Measurements from ENCODE around the gene CENPW. TPM values are rescaled to one million over a fixed set of nuclear protein-coding genes. Genes with fewer than 3 reads are reported as not detected.

Gene CENPW
- polyA plus RNA-seq, 1 donor (not counting 4 experiments of a cell fraction or from before 2014, with no cell fraction given) = 20.9 TPM

DNA sequence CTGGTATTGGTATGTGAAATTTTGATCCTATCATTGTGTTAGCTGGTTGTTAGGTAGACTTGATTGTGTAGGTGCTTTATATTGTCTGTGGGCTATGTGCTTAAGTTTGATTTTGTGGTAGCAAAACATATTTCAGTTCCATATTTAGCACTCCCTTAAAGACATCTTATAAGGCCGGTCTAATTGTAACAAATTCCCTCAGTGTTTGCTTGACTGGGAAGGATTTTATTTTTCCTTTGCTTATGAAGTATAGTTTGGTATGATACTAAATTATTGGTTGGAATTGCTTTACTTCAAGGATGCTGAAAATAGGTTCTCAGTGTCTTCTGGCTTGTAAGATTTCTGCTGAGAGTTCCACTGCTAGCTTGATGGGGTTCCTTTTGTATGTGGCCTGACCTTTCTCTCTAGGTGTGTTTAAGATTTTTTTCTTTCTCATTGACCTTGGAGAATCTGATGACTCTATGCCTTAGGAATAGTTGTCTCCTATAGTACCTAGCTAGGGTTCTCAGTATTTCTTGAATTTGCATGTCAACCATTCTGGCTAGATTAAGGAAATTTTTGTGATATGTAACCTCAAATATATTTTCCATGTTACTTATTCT lies 20.1 kb downstream of the CENPW start:
- no peak for TF ChIP-seq EZH2 (IDR thresholded peaks at IDR 0.05; ENCODE audit: low read length)
- TF ChIP-seq, protein P1, sequence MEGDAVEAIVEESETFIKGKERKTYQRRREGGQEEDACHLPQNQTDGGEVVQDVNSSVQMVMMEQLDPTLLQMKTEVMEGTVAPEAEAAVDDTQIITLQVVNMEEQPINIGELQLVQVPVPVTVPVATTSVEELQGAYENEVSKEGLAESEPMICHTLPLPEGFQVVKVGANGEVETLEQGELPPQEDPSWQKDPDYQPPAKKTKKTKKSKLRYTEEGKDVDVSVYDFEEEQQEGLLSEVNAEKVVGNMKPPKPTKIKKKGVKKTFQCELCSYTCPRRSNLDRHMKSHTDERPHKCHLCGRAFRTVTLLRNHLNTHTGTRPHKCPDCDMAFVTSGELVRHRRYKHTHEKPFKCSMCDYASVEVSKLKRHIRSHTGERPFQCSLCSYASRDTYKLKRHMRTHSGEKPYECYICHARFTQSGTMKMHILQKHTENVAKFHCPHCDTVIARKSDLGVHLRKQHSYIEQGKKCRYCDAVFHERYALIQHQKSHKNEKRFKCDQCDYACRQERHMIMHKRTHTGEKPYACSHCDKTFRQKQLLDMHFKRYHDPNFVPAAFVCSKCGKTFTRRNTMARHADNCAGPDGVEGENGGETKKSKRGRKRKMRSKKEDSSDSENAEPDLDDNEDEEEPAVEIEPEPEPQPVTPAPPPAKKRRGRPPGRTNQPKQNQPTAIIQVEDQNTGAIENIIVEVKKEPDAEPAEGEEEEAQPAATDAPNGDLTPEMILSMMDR (optimal IDR thresholded peaks at IDR 0.05 in 1 of 3, IDR thresholded peaks at IDR 0.05 in 1 of 3, conservative IDR thresholded peaks at IDR 0.05 in 1 of 3; ENCODE audit: extremely low read depth in 1 of 3, insufficient read depth in 2 of 3, low read length in 3 of 3) = no peak
- FAIRE-seq (peak; percentile 34), DNase-seq (ENCODE audit: low read depth, low spot score) (no peak)
- Histone ChIP-seq H4K20me1 (ENCODE audit: control insufficient read depth, extremely low read depth, insufficient read depth, low read length) (no peaks in the 10 kb centered on the region), H3K4me1 (ENCODE audit: control insufficient read depth, extremely low read depth, insufficient read depth, low read length) (no peaks in the 10 kb centered on the region), H2AFZ (ENCODE audit: control insufficient read depth, low read length) (no peak overlapping the region), H3K9me3 (ENCODE audit: control insufficient read depth, low read depth, low read length) (no peaks in the 10 kb centered on the region), H3K9me1 (ENCODE audit: control insufficient read depth, extremely low read depth, insufficient read depth, low read length) (no peaks in the 10 kb centered on the region), H3K4me3 (ENCODE audit: control insufficient read depth in 2 of 3, extremely low read depth in 1 of 3, insufficient read depth in 2 of 3, low read depth in 1 of 3, low read length in 3 of 3) (no peak overlapping the region), H3K27me3 (ENCODE audit: control insufficient read depth, extremely low read depth, insufficient read depth, low read length) (no peaks in the 10 kb centered on the region), H3K36me3 (ENCODE audit: control insufficient read depth in 2 of 2, extremely low read depth in 1 of 2, insufficient read depth in 2 of 2, low read length in 2 of 2) (no peaks in the 10 kb centered on the region), H3K9ac (ENCODE audit: control insufficient read depth, extremely low read depth, insufficient read depth, low read length) (no peak overlapping the region), H3K79me2 (ENCODE audit: control insufficient read depth, insufficient read depth, low read length) (no peaks in the 10 kb centered on the region), H3K4me2 (ENCODE audit: control insufficient read depth, extremely low read depth, insufficient read depth, low read depth, low read length) (no peak overlapping the region), H3K27ac (ENCODE audit: control insufficient read depth, insufficient read depth, low read length) (no peak overlapping the region)
- dilution Hi-C loops (cut with MboI; ENCODE audit: extremely low pct_ligation_motif_present, low sequenced_read_pairs) = no loop called here

GRCh38 chr6:126361832-126362440 lies 22.0 kb downstream of the CENPW start:
- H3K9me1 ChIP-seq (ENCODE audit: control insufficient read depth, extremely low read depth, insufficient read depth, low read length) = no peaks in the 10 kb centered on the region
- H3K36me3 ChIP-seq (ENCODE audit: control insufficient read depth in 2 of 2, extremely low read depth in 1 of 2, insufficient read depth in 2 of 2, low read length in 2 of 2) = no peaks in the 10 kb centered on the region
- no peak overlapping the region for H3K27ac ChIP-seq (ENCODE audit: control insufficient read depth, insufficient read depth, low read length)
- no peak overlapping the region for H2AFZ ChIP-seq (ENCODE audit: control insufficient read depth, low read length)
- no peak for FAIRE-seq
- no peaks in the 10 kb centered on the region for H3K79me2 ChIP-seq (ENCODE audit: control insufficient read depth, insufficient read depth, low read length)
- H3K4me1 ChIP-seq (ENCODE audit: control insufficient read depth, extremely low read depth, insufficient read depth, low read length) = no peaks in the 10 kb centered on the region
- no peak for DNase-seq (ENCODE audit: low read depth, low spot score)
- TF ChIP-seq, protein P1 (optimal IDR thresholded peaks at IDR 0.05 in 1 of 3, IDR thresholded peaks at IDR 0.05 in 1 of 3, conservative IDR thresholded peaks at IDR 0.05 in 1 of 3; ENCODE audit: extremely low read depth in 1 of 3, insufficient read depth in 2 of 3, low read length in 3 of 3) = no peak
- no peak for TF ChIP-seq EZH2 (IDR thresholded peaks at IDR 0.05; ENCODE audit: low read length)
- no peaks in the 10 kb centered on the region for H3K27me3 ChIP-seq (ENCODE audit: control insufficient read depth, extremely low read depth, insufficient read depth, low read length)
- no peak overlapping the region for H3K4me3 ChIP-seq (ENCODE audit: control insufficient read depth in 2 of 3, extremely low read depth in 1 of 3, insufficient read depth in 2 of 3, low read depth in 1 of 3, low read length in 3 of 3)
- no peak overlapping the region for H3K4me2 ChIP-seq (ENCODE audit: control insufficient read depth, extremely low read depth, insufficient read depth, low read depth, low read length)
- no peaks in the 10 kb centered on the region for H4K20me1 ChIP-seq (ENCODE audit: control insufficient read depth, extremely low read depth, insufficient read depth, low read length)
- dilution Hi-C loops (cut with MboI; ENCODE audit: extremely low pct_ligation_motif_present, low sequenced_read_pairs) = no loop called here
- H3K9ac ChIP-seq (ENCODE audit: control insufficient read depth, extremely low read depth, insufficient read depth, low read length) = no peak overlapping the region
- H3K9me3 ChIP-seq (ENCODE audit: control insufficient read depth, low read depth, low read length) = no peaks in the 10 kb centered on the region

Measured in keratinocyte (primary cell).